Astrocyte of the cerebellum (primary cell): Measurements from ENCODE around the gene ZC2HC1B.

Experiments used
- DNase-seq: peaks from one replicate; pipeline ENCODE4 v3.0.0-alpha.2; 2011; ENCODE audit warnings: low read depth
- H3K4me3 ChIP-seq: 2 replicates; pipeline ENCODE4 v1.5.1; 2011; ENCODE audit warnings: mild to moderate bottlenecking, low read depth, low read length, moderate library complexity
- in situ Hi-C: cut with HindIII; loops from 2 replicates; pipeline ENCODE4 v1.10.0; 2017; ENCODE audit warnings: low sequenced_read_pairs
- TF ChIP-seq, protein P1 (sequence below): IDR thresholded peaks from 2 replicates; pipeline ENCODE4 v1.5.1; 2012; ENCODE audit warnings: low read length, low read depth, moderate library complexity, mild to moderate bottlenecking; ENCODE audit errors: missing control alignments

Gene ZC2HC1B

GRCh38 chr6:143880412-143880811, 16.1 kb downstream of the ZC2HC1B start:
- TF ChIP-seq, protein P1, sequence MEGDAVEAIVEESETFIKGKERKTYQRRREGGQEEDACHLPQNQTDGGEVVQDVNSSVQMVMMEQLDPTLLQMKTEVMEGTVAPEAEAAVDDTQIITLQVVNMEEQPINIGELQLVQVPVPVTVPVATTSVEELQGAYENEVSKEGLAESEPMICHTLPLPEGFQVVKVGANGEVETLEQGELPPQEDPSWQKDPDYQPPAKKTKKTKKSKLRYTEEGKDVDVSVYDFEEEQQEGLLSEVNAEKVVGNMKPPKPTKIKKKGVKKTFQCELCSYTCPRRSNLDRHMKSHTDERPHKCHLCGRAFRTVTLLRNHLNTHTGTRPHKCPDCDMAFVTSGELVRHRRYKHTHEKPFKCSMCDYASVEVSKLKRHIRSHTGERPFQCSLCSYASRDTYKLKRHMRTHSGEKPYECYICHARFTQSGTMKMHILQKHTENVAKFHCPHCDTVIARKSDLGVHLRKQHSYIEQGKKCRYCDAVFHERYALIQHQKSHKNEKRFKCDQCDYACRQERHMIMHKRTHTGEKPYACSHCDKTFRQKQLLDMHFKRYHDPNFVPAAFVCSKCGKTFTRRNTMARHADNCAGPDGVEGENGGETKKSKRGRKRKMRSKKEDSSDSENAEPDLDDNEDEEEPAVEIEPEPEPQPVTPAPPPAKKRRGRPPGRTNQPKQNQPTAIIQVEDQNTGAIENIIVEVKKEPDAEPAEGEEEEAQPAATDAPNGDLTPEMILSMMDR = no peak
- H3K4me3 ChIP-seq = no peak overlapping the region
- DNase-seq = no peak
- in situ Hi-C loops = no loop called here

DNA sequence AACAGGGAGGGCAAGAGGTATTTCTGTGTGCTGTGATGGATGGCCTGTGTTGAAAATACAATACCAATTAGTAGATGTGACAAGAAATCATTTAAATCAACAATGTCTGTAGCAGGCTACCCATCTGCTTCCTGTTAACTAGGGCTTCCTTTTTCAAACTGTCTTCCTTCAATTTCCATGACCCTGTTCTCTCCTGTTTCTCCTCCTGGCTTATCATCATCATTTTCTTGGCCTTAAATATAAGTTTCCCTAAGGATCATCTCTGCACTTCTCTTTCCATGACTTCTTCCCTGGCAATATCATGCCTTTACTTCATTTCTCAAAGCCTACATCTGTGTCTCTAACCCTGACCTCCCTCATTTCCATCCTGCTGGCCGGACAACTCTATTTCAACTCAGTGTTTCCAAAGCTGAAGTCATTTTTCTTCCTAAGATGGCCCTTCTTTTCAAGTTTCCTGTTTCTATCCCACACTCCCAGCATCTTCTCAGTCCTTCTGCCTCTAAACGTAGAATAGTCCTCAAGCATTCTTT, 18.2 kb downstream of the ZC2HC1B start:
- in situ Hi-C loops = no loop called here
- TF ChIP-seq, protein P1 = no peak
- no peak overlapping the region for H3K4me3 ChIP-seq
- no peak for DNase-seq

DNA sequence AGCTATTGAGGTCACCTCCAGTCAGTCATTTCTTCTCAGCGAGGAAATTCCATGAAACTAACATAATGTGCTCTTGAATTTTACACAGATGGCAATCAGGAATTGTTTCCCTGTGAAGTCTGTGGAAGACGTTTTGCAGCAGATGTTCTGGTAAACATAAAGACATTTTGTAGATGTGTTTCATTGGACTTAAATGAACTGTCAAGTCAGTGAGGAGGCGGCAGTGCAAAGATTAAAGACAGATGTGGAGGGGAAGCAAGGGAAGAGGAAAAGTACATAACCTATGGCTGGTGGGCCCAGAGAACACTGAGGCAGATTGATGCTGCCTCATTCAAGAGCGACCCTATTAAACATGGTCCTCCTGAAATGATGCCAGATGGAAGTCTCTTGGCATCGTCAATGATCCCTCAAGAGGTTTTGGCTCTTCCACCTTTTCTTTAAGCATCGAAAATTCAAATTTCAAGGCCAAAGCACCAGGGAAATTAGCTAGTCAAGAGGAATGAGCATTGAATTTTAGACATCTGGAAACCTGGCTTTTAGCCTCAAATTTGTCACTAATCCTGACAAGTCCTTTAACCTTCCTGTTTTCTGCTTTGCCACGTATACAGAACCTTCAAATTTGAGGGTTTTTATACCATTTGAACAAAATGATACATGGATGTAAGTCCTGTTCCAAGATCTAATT, 20.1 kb downstream of the ZC2HC1B start:
- DNase-seq = no peak
- no peak overlapping the region for H3K4me3 ChIP-seq
- TF ChIP-seq, protein P1 = no peak
- in situ Hi-C loops = no loop called here

- no peak overlapping the region for H3K4me3 ChIP-seq
- TF ChIP-seq, protein P1 = no peak
- no peak for DNase-seq
- in situ Hi-C loops = no loop called here
Measured at GRCh38 chr6:143885116-143885515, 20.8 kb downstream of the ZC2HC1B start.

GRCh38 chr6:143894655-143895054, 30.4 kb downstream of the ZC2HC1B start:
- in situ Hi-C loops = no loop called here
- H3K4me3 ChIP-seq = no peak overlapping the region
- DNase-seq = no peak
- TF ChIP-seq, protein P1 = no peak

GRCh38 chr6:143896126-143896860, 32.0 kb downstream of the ZC2HC1B start:
- TF ChIP-seq, protein P1 = no peak
- in situ Hi-C loops = no loop called here
- no peak for DNase-seq
- no peak overlapping the region for H3K4me3 ChIP-seq
